ENCODE results near the gene DMBX1.

DNA sequence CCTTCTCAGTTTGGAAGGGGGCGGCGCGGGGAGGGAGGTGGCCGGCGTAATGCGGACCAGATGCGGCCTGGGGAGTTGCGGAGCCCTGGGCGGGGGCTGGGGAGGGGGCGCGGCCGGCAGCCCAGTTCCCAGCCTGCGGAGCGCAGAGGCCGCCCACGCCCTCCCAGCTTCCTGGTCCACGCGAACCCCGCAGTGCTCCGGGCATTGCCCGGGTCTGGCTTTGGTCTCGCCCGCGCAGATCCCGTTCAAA, 695 bp downstream of the DMBX1 start:
- TF ChIP-seq EP300 (conservative IDR thresholded peaks at IDR 0.05; ENCODE audit: poor library complexity, severe bottlenecking) (no peak), TAF1 (IDR thresholded peaks at IDR 0.05; ENCODE audit: low read depth) (no peak), EZH2 (IDR thresholded peaks at IDR 0.05; ENCODE audit: borderline replicate concordance, insufficient read depth, low read length, poor library complexity, severe bottlenecking) (no peak), POLR2AphosphoS5 (IDR thresholded peaks at IDR 0.05) (no peak), SMC3 (conservative IDR thresholded peaks at IDR 0.05; ENCODE audit: poor library complexity) (no peak)
- TF ChIP-seq, protein P1, sequence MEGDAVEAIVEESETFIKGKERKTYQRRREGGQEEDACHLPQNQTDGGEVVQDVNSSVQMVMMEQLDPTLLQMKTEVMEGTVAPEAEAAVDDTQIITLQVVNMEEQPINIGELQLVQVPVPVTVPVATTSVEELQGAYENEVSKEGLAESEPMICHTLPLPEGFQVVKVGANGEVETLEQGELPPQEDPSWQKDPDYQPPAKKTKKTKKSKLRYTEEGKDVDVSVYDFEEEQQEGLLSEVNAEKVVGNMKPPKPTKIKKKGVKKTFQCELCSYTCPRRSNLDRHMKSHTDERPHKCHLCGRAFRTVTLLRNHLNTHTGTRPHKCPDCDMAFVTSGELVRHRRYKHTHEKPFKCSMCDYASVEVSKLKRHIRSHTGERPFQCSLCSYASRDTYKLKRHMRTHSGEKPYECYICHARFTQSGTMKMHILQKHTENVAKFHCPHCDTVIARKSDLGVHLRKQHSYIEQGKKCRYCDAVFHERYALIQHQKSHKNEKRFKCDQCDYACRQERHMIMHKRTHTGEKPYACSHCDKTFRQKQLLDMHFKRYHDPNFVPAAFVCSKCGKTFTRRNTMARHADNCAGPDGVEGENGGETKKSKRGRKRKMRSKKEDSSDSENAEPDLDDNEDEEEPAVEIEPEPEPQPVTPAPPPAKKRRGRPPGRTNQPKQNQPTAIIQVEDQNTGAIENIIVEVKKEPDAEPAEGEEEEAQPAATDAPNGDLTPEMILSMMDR (IDR thresholded peaks at IDR 0.05; ENCODE audit: poor library complexity, severe bottlenecking): no peak
- TF ChIP-seq, protein P2, sequence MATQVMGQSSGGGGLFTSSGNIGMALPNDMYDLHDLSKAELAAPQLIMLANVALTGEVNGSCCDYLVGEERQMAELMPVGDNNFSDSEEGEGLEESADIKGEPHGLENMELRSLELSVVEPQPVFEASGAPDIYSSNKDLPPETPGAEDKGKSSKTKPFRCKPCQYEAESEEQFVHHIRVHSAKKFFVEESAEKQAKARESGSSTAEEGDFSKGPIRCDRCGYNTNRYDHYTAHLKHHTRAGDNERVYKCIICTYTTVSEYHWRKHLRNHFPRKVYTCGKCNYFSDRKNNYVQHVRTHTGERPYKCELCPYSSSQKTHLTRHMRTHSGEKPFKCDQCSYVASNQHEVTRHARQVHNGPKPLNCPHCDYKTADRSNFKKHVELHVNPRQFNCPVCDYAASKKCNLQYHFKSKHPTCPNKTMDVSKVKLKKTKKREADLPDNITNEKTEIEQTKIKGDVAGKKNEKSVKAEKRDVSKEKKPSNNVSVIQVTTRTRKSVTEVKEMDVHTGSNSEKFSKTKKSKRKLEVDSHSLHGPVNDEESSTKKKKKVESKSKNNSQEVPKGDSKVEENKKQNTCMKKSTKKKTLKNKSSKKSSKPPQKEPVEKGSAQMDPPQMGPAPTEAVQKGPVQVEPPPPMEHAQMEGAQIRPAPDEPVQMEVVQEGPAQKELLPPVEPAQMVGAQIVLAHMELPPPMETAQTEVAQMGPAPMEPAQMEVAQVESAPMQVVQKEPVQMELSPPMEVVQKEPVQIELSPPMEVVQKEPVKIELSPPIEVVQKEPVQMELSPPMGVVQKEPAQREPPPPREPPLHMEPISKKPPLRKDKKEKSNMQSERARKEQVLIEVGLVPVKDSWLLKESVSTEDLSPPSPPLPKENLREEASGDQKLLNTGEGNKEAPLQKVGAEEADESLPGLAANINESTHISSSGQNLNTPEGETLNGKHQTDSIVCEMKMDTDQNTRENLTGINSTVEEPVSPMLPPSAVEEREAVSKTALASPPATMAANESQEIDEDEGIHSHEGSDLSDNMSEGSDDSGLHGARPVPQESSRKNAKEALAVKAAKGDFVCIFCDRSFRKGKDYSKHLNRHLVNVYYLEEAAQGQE (IDR thresholded peaks at IDR 0.05; ENCODE audit: borderline replicate concordance): no peak

Data from neural cell (in vitro differentiated cells).